ENCODE results near the gene SYNGR2.

- TF ChIP-seq SUZ12 (IDR thresholded peaks at IDR 0.05): no peak
- no peak for TF ChIP-seq FOXK2 (IDR thresholded peaks at IDR 0.05)
- TF ChIP-seq PKNOX1 (IDR thresholded peaks at IDR 0.05): no peak
- no peak for TF ChIP-seq ELF4 (IDR thresholded peaks at IDR 0.05)
Observed at GRCh38 chr17:78130090-78130436, 38.3 kb upstream of the SYNGR2 start.

Data from HEK293T (cell line).